HepG2 (cell line): Measurements from ENCODE around the gene ALG14. TPM values are rescaled to one million over a fixed set of nuclear protein-coding genes. Genes with fewer than 3 reads are reported as not detected.

Experiments
- ATAC-seq: fragments of 200-7000 bp; cut with Tn5 transposase; 3 replicates; pipeline ENCODE4 v1.9.1; 2020; ENCODE audit warnings: mild to moderate bottlenecking, moderate library complexity
- BruUV-seq: library from RNA; stranded (reverse); fragments of 400-500 nt; replicated peaks from 2 replicates; lab custom pipeline; 2021; lab: Mats Ljungman, UMichigan
- CTCF ChIA-PET: fragments of 300-600 bp; formaldehyde crosslinking; extraction: SDS; loops from one replicate; lab custom pipeline; 2021; ENCODE audit warnings: low total read pairs, inconsistent platforms, low intra/inter-chr PET ratio; lab: Yijun Ruan, JAX
- POLR2A ChIA-PET: fragments of 350-600 bp; sonication (Branson Sonifier 250); formaldehyde crosslinking; loops from one replicate; lab custom pipeline; 2020; ENCODE audit warnings: antibody characterized with exemption, inconsistent platforms; lab: Yijun Ruan, JAX
- DNase-seq: peaks from one replicate; pipeline ENCODE4 v3.0.0-alpha.2; 2015; ENCODE audit warnings: low spot score
- FAIRE-seq: peaks from 3 replicates; lab custom pipeline; 2011; peaks lifted over from hg19 to GRCh38; lab: Jason Lieb, UNC
- H2AFZ ChIP-seq: one replicate; pipeline ENCODE4 v1.6.1; 2011; ENCODE audit warnings: low read length, inconsistent platforms
- H3K27ac ChIP-seq: fragments of 300-600 bp; 3 replicates; pipeline ENCODE4 v1.8.0; 2011; ENCODE audit warnings: mixed run types, mild to moderate bottlenecking, mixed read lengths, low read length, inconsistent platforms; ENCODE audit not compliant: insufficient read depth; ENCODE audit errors: extremely low read length
- H3K27me3 ChIP-seq, 2 experiments: fragments of 200-600 bp in 1 of 2; 2 replicates in 1 of 2; 3 replicates in 1 of 2; pipeline versions ENCODE4 v1.6.0 to v1.8.0; 2011; ENCODE audit warnings: low read length in 2 of 2, mild to moderate bottlenecking in 2 of 2, moderate library complexity in 2 of 2, inconsistent platforms in 1 of 2; ENCODE audit not compliant: insufficient read depth in 2 of 2, control insufficient read depth in 1 of 2
- H3K36me3 ChIP-seq, 2 experiments: fragments of 200-600 bp in 1 of 2; replicated peaks in 1 of 2; 2 replicates in 1 of 2; 3 replicates in 1 of 2; pipeline versions ENCODE4 v1.5.1 to v1.8.0; 2011; ENCODE audit warnings: low read length in 2 of 2, inconsistent platforms in 1 of 2; ENCODE audit not compliant: insufficient read depth in 2 of 2, control insufficient read depth in 1 of 2
- H3K4me1 ChIP-seq: 2 replicates; pipeline ENCODE4 v1.5.1; 2012; ENCODE audit warnings: low read length, inconsistent platforms; ENCODE audit not compliant: insufficient read depth
- H3K4me2 ChIP-seq: 2 replicates; pipeline ENCODE4 v1.6.0; 2011; ENCODE audit warnings: low read depth, low read length, inconsistent platforms
- H3K4me3 ChIP-seq, 3 experiments: fragments of 200-600 bp in 1 of 3; sonication (generic), shearing (Covaris generic) in 1 of 3; replicated peaks in 1 of 3; 2 replicates each; pipeline ENCODE4 v1.5.1; 2011 to 2016; ENCODE audit warnings: low read length in 3 of 3, inconsistent platforms in 2 of 3, low read depth in 2 of 3, mild to moderate bottlenecking in 2 of 3, control low read depth in 1 of 3, mixed read lengths in 1 of 3; ENCODE audit not compliant: insufficient read depth in 1 of 3
- H3K79me2 ChIP-seq: one replicate; pipeline ENCODE4 v1.6.1; 2011; ENCODE audit warnings: low read length, inconsistent platforms; ENCODE audit not compliant: insufficient read depth
- H3K9ac ChIP-seq: 2 replicates; pipeline ENCODE4 v1.6.0; 2011; ENCODE audit warnings: mild to moderate bottlenecking, low read depth, low read length, inconsistent platforms; ENCODE audit not compliant: insufficient read depth
- H3K9me3 ChIP-seq: 2 replicates; pipeline ENCODE4 v1.5.1; 2012; ENCODE audit warnings: mild to moderate bottlenecking, low read length
- H4K20me1 ChIP-seq: 2 replicates; pipeline ENCODE4 v1.6.0; 2011; ENCODE audit warnings: inconsistent platforms, mild to moderate bottlenecking, low read length, moderate library complexity; ENCODE audit not compliant: insufficient read depth
- ETV6 ChIP-seq: sonication (generic); formaldehyde crosslinking; conservative IDR thresholded peaks from 2 replicates; pipeline ENCODE4 v1.4.0; 2020; ENCODE audit warnings: missing genetic modification reagents
- FOSL2 ChIP-seq: sonication (generic); formaldehyde crosslinking; IDR thresholded peaks from 2 replicates; pipeline ENCODE4 v1.4.0; 2020; ENCODE audit warnings: missing genetic modification reagents
- HMGA1 ChIP-seq: sonication (generic); formaldehyde crosslinking; conservative IDR thresholded peaks from 2 replicates; pipeline ENCODE4 v1.4.0; 2020; ENCODE audit warnings: missing genetic modification reagents
- KDM1A ChIP-seq: IDR thresholded peaks from 2 replicates; pipeline ENCODE4 v1.6.1; 2016; ENCODE audit warnings: missing compliant biosample characterization
- KLF16 ChIP-seq, 2 experiments: sonication (generic) in 1 of 2; formaldehyde crosslinking in 1 of 2; IDR thresholded peaks; 2 replicates each; pipeline versions ENCODE4 v1.6.1 to v1.8.0; 2016 to 2023; ENCODE audit warnings: missing genetic modification reagents in 2 of 2, missing compliant biosample characterization in 1 of 2
- MAFF ChIP-seq: IDR thresholded peaks from 2 replicates; pipeline ENCODE4 v1.6.1; 2011; ENCODE audit warnings: low read depth, low read length, improper control_type of control experiment
- MAFK ChIP-seq, 2 experiments: IDR thresholded peaks in 1 of 2; conservative IDR thresholded peaks in 1 of 2; 2 replicates each; pipeline ENCODE4 v1.6.1; 2011; ENCODE audit warnings: improper control_type of control experiment in 2 of 2, low read length in 2 of 2
- MIXL1 ChIP-seq: IDR thresholded peaks from 2 replicates; pipeline ENCODE4 v1.6.1; 2016
- MXD4 ChIP-seq: IDR thresholded peaks from 2 replicates; pipeline ENCODE4 v1.6.1; 2016; ENCODE audit warnings: mild to moderate bottlenecking, missing biosample characterization, missing genetic modification reagents
- NFE2L2 ChIP-seq: fragments of 150-350 bp; IDR thresholded peaks from 2 replicates; pipeline ENCODE4 v1.6.1; 2014; ENCODE audit warnings: low read length
- NKX3-1 ChIP-seq: sonication (generic); formaldehyde crosslinking; IDR thresholded peaks from 2 replicates; pipeline ENCODE4 v1.5.0; 2020; ENCODE audit warnings: missing genetic modification reagents
- RXRB ChIP-seq: IDR thresholded peaks from 2 replicates; pipeline ENCODE4 v1.6.1; 2016; ENCODE audit warnings: borderline replicate concordance, missing genetic modification reagents, missing compliant biosample characterization
- SOX13 ChIP-seq, 3 experiments: fragments of 450-650 bp in 1 of 3; sonication (generic) in 1 of 3; formaldehyde crosslinking in 1 of 3; IDR thresholded peaks in 2 of 3; conservative IDR thresholded peaks in 1 of 3; 2 replicates each; pipeline versions ENCODE4 v1.5.0 to v1.6.1; 2016 to 2020; ENCODE audit warnings: antibody characterized with exemption in 1 of 3, mild to moderate bottlenecking in 1 of 3, missing compliant biosample characterization in 1 of 3, missing genetic modification reagents in 1 of 3, moderate library complexity in 1 of 3
- SOX6 ChIP-seq, 2 experiments: fragments of 450-650 bp in 1 of 2; sonication (generic) in 1 of 2; formaldehyde crosslinking in 1 of 2; IDR thresholded peaks; 2 replicates each; pipeline versions ENCODE4 v1.4.0 to v1.6.1; 2017 to 2020; ENCODE audit warnings: antibody characterized with exemption in 1 of 2, mild to moderate bottlenecking in 1 of 2, missing genetic modification reagents in 1 of 2
- TBX2 ChIP-seq: sonication (generic); formaldehyde crosslinking; IDR thresholded peaks from 2 replicates; pipeline ENCODE4 v1.5.0; 2020; ENCODE audit warnings: missing genetic modification reagents, mild to moderate bottlenecking, borderline replicate concordance
- TEAD3 ChIP-seq: optimal IDR thresholded peaks from 2 replicates; pipeline ENCODE3; 2016; ENCODE audit warnings: borderline replicate concordance
- ZFP90 ChIP-seq: sonication (generic); formaldehyde crosslinking; IDR thresholded peaks from 2 replicates; pipeline ENCODE4 v1.8.0; 2022; ENCODE audit warnings: missing genetic modification reagents, mild to moderate bottlenecking, inconsistent platforms, borderline replicate concordance
- ZKSCAN8 ChIP-seq: IDR thresholded peaks from 2 replicates; pipeline ENCODE4 v1.6.1; 2016; ENCODE audit warnings: borderline replicate concordance, missing genetic modification reagents, missing compliant biosample characterization
- ZNF234 ChIP-seq: sonication (generic); formaldehyde crosslinking; conservative IDR thresholded peaks from 2 replicates; pipeline ENCODE4 v1.5.1; 2020; ENCODE audit warnings: mild to moderate bottlenecking, missing genetic modification reagents
- ZNF3 ChIP-seq: IDR thresholded peaks from 2 replicates; pipeline ENCODE4 v1.7.0; 2017; ENCODE audit warnings: inconsistent platforms
- ZNF326 ChIP-seq: sonication (generic); formaldehyde crosslinking; IDR thresholded peaks from 2 replicates; pipeline ENCODE4 v1.4.0; 2020; ENCODE audit warnings: missing genetic modification reagents, borderline replicate concordance
- ZSCAN29 ChIP-seq: sonication (generic); formaldehyde crosslinking; conservative IDR thresholded peaks from 2 replicates; pipeline ENCODE4 v1.4.0; 2020; ENCODE audit warnings: mild to moderate bottlenecking, missing genetic modification reagents
- WGBS: methylation state at CpG from one replicate; pipeline ENCODE4 v1.1.6; 2017; ENCODE audit warnings: low lambda C conversion rate; 5-methylcytosine and 5-hydroxymethylcytosine counted together
- in situ Hi-C: cut with HindIII; loops from 2 replicates; pipeline ENCODE4 v1.10.0; 2017; ENCODE audit warnings: low pct_unique_long_range_greater_than_20kb; ENCODE audit not compliant: extremely low pct_ligation_motif_present
- intact Hi-C: fragments of 100-400 bp; cut with micrococcal nuclease; formaldehyde crosslinking; loops from one replicate; pipeline ENCODE4 v1.10.0; 2022; ENCODE audit not compliant: unreplicated experiment
- polyA plus RNA-seq, 8 experiments: library from polyadenylated mRNA; depleted of rRNA in 3 of 8; stranded (reverse) in 7 of 8; unstranded in 1 of 8; fragments of >200 nt; fragmentation: Illumina TruSeq in 4 of 8; extraction: Trizol in 4 of 8; gene quantifications; 2 replicates each; pipeline versions ENCODE4 v1.2.1 to v1.2.3, GENCODE V29; 2011 to 2016; ENCODE audit warnings: low read depth in 4 of 8, missing spikeins in 1 of 8, mixed read lengths in 1 of 8; ENCODE audit not compliant: insufficient read depth in 1 of 8
- total RNA-seq, 5 experiments: library from RNA; depleted of rRNA; stranded (reverse); fragments of >200 nt; fragmentation: Illumina TruSeq; extraction: Trizol; gene quantifications; 2 replicates each; pipeline ENCODE4 v1.2.3, GENCODE V29; 2016; ENCODE audit warnings: low read depth in 1 of 5
- TF ChIP-seq, protein P1 (sequence below): IDR thresholded peaks from 2 replicates; pipeline ENCODE4 v1.6.1; 2016; ENCODE audit warnings: mild to moderate bottlenecking

ALG14 gene
- total and polyA plus RNA-seq, 2 of the 13 experiments (the other 11 are each of a cell fraction or from before 2014, with no cell fraction given) = 4.5 to 12.7 TPM

DNA sequence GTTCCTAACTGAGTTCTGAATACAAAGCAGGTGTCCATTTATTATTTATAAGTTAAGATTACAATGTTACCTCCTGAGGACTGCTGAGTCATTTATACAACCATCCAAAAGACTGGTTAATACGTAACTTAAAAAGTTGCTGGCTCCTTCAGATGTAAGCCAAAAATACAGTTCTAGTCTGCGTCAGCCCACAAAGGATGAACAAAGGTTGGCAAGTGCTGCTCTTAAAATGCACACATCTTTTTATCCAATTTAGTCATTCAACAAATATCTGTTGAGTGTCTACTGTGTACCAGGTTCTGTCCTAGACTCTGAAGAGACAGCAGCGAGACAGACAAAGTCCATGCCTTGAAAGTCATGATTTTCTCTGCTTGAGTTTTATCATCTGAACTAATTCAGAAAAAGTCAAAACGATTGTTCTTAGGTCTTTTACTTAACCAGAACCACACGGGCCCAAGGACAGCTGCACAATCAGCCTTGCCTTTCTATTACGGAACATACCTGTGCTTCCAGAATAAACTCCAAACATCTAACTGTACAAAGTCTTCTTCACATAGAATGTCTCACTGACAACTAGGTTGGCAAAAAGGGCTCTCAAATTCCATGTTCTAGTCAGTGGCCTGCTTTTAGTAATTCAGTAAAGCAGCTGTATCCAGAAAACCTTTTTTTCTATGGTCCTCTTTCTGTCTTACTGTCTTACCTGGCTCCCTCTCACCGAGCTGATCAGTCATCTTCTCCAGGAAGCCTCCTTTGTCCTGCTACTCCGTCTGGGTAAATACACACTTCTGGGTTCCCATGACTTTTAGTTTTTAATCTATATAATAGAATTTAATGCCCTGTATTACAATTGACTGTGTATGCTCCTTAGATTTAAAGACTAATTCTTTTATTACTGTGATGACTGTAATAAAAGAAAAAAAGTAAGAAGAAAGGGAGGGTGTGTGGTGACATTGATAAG is 130.3 kb downstream of the ALG14 start:
- peak; percentile 21 for FAIRE-seq
- ChIA-PET CTCF (no interaction called here), POLR2A (interaction anchor here (2.0 kb wide), 1 partner anchor 15 kb away, joined by 8 read pairs; the partner anchor contains the start of gene CNN3)
- Histone ChIP-seq H3K4me2 (no peak overlapping the region), H3K79me2 (no peaks in the 10 kb centered on the region), H3K9me3 (no peaks in the 10 kb centered on the region), H3K9ac (no peak overlapping the region), H3K36me3 (no peaks in the 10 kb centered on the region; a peak in 2 of 5 replicates), H3K4me1 (peaks cover 19% of the 10 kb centered on the region), H3K4me3 (no peak overlapping the region), H3K27ac (peak overlapping the region; percentile 50), H4K20me1 (no peaks in the 10 kb centered on the region), H3K27me3 (no peaks in the 10 kb centered on the region), H2AFZ (no peak overlapping the region)
- in situ Hi-C loops (no loop called here), intact Hi-C loops (no loop called here)
- ATAC-seq = peak; percentile 78
- peak; percentile 51 for DNase-seq
- 45% methylated on average over 8 of the region's 8 CpGs for WGBS
- TSS peak; percentile 30 for BruUV-seq
- TF ChIP-seq NKX3-1 (no peak), MXD4 (CRISPR knock-in tag) (0 out of 2 replicates have a peak, but pooled peaks have one; percentile 34), MAFK (conservative IDR thresholded peaks at IDR 0.05 in 1 of 2, IDR thresholded peaks at IDR 0.05 in 1 of 2; ENCODE audit: low read length in 2 of 2) (peak; percentile 57 to 63), ZFP90 (CRISPR knock-in tag) (no peak), ZSCAN29 (CRISPR knock-in tag) (peak; percentile 67; the same call in 1 of the 2 replicates), ZNF234 (no peak), SOX6 (IDR thresholded peaks at IDR 0.05) (no peak), SOX6 (CRISPR knock-in tag; IDR thresholded peaks at IDR 0.05) (peak; percentile 41; the same call in 1 of the 2 replicates), FOSL2 (CRISPR knock-in tag) (peak; percentile 26; the same call in 1 of the 2 replicates), HMGA1 (CRISPR knock-in tag) (no peak), NFE2L2 (peak; percentile 91), KDM1A (0 out of 2 replicates have a peak, but pooled peaks have one; percentile 36), MIXL1 (0 out of 2 replicates have a peak, but pooled peaks have one; percentile 15), MAFF (peak; percentile 35; the same call in 1 of the 2 replicates), ZNF3 (CRISPR knock-in tag) (peak; percentile 96), TBX2 (CRISPR knock-in tag) (no peak), TEAD3 (CRISPR knock-in tag) (peak; percentile 20), ZNF326 (no peak), SOX13 (IDR thresholded peaks at IDR 0.05) (no peak), SOX13 (CRISPR knock-in tag; conservative IDR thresholded peaks at IDR 0.05 in 1 of 2, IDR thresholded peaks at IDR 0.05 in 1 of 2) (peak in 1 of 2 experiments; percentile 26; a peak in 2 of 4 replicates), ZKSCAN8 (CRISPR knock-in tag) (no peak), RXRB (peak; percentile 36; the same call in 1 of the 2 replicates), KLF16 (CRISPR knock-in tag; IDR thresholded peaks at IDR 0.05) (0 out of 4 replicates have a peak, but pooled peaks of 1 of the 2 experiments have one; percentile 32), ETV6 (CRISPR knock-in tag) (no peak)
- TF ChIP-seq, protein P1, sequence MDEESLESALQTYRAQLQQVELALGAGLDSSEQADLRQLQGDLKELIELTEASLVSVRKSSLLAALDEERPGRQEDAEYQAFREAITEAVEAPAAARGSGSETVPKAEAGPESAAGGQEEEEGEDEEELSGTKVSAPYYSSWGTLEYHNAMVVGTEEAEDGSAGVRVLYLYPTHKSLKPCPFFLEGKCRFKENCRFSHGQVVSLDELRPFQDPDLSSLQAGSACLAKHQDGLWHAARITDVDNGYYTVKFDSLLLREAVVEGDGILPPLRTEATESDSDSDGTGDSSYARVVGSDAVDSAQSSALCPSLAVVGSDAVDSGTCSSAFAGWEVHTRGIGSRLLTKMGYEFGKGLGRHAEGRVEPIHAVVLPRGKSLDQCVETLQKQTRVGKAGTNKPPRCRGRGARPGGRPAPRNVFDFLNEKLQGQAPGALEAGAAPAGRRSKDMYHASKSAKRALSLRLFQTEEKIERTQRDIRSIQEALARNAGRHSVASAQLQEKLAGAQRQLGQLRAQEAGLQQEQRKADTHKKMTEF = peak; percentile 42
